Osteocyte (in vitro differentiated cells): ENCODE results near the gene KPNA2. TPM values are rescaled to one million over a fixed set of nuclear protein-coding genes. Genes with fewer than 3 reads are reported as not detected.
A peak's percentile ranks its signal among the peaks of the same experiment; 100 is the strongest.
"Not testable (repeated sequence)": the region's sequence is repeated elsewhere in the genome, so short reads cannot be mapped to it uniquely, and the experiment has no call there.

Source experiments
- DNase-seq: peaks from one replicate; pipeline ENCODE4 v3.0.0; 2021; ENCODE audit warnings: mixed read lengths; ENCODE audit not compliant: unreplicated experiment; ENCODE audit errors: extremely low spot score
- H3K27ac Mint-ChIP-seq: one replicate; pipeline ENCODE4 v1.8.0; 2021; ENCODE audit warnings: mild to moderate bottlenecking, mixed read lengths; ENCODE audit not compliant: unreplicated experiment
- H3K27me3 Mint-ChIP-seq: one replicate; pipeline ENCODE4 v1.8.0; 2021; ENCODE audit warnings: mixed read lengths; ENCODE audit not compliant: unreplicated experiment
- H3K36me3 Mint-ChIP-seq: one replicate; pipeline ENCODE4 v1.8.0; 2021; ENCODE audit warnings: mixed read lengths; ENCODE audit not compliant: unreplicated experiment
- H3K4me1 Mint-ChIP-seq: one replicate; pipeline ENCODE4 v1.8.0; 2021; ENCODE audit warnings: mixed read lengths; ENCODE audit not compliant: unreplicated experiment
- H3K4me3 Mint-ChIP-seq: one replicate; pipeline ENCODE4 v1.8.0; 2021; ENCODE audit warnings: mild to moderate bottlenecking, moderate library complexity, mixed read lengths; ENCODE audit not compliant: unreplicated experiment
- H3K9me3 Mint-ChIP-seq: one replicate; pipeline ENCODE4 v1.8.0; 2021; ENCODE audit warnings: mixed read lengths; ENCODE audit not compliant: unreplicated experiment
- total RNA-seq: library from RNA; stranded (reverse); gene quantifications from 2 replicates; pipeline ENCODE4 v1.2.1, GENCODE V29; 2021
- TF ChIP-seq, protein P1 (sequence below): fragments of 200-600 bp; sonication (generic); IDR thresholded peaks from 2 replicates; pipeline ENCODE4 v1.5.0; 2021; ENCODE audit warnings: antibody characterized with exemption, mild to moderate bottlenecking, moderate library complexity

Gene KPNA2
- total RNA-seq, 1 donor from 2014 or later, result 95.0 TPM

GRCh38 chr17:68015081-68015723 lies 20.3 kb upstream of the KPNA2 start:
- peaks cover 6% of the 10 kb centered on the region for H3K4me1 Mint-ChIP-seq

GRCh38 chr17:68016838-68017237 lies 18.7 kb upstream of the KPNA2 start:
- H3K4me1 Mint-ChIP-seq, result peaks cover 6% of the 10 kb centered on the region
- no peak overlapping the region for H3K27ac Mint-ChIP-seq
- no peaks in the 10 kb centered on the region for H3K9me3 Mint-ChIP-seq
- no peak overlapping the region for H3K4me3 Mint-ChIP-seq
- peaks cover 4% of the 10 kb centered on the region for H3K27me3 Mint-ChIP-seq
- H3K36me3 Mint-ChIP-seq, result no peaks in the 10 kb centered on the region
- DNase-seq, result no peak
- TF ChIP-seq, protein P1, sequence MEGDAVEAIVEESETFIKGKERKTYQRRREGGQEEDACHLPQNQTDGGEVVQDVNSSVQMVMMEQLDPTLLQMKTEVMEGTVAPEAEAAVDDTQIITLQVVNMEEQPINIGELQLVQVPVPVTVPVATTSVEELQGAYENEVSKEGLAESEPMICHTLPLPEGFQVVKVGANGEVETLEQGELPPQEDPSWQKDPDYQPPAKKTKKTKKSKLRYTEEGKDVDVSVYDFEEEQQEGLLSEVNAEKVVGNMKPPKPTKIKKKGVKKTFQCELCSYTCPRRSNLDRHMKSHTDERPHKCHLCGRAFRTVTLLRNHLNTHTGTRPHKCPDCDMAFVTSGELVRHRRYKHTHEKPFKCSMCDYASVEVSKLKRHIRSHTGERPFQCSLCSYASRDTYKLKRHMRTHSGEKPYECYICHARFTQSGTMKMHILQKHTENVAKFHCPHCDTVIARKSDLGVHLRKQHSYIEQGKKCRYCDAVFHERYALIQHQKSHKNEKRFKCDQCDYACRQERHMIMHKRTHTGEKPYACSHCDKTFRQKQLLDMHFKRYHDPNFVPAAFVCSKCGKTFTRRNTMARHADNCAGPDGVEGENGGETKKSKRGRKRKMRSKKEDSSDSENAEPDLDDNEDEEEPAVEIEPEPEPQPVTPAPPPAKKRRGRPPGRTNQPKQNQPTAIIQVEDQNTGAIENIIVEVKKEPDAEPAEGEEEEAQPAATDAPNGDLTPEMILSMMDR, result no peak

More at GRCh38 chr17:68015081-68015723, 20.3 kb upstream of the KPNA2 start:
- DNase-seq, result no peak
- Mint-ChIP-seq H3K27me3 (peaks cover 4% of the 10 kb centered on the region), H3K9me3 (no peaks in the 10 kb centered on the region), H3K36me3 (no peaks in the 10 kb centered on the region), H3K27ac (no peak overlapping the region), H3K4me3 (no peak overlapping the region)
- TF ChIP-seq, protein P1, result no peak

DNA sequence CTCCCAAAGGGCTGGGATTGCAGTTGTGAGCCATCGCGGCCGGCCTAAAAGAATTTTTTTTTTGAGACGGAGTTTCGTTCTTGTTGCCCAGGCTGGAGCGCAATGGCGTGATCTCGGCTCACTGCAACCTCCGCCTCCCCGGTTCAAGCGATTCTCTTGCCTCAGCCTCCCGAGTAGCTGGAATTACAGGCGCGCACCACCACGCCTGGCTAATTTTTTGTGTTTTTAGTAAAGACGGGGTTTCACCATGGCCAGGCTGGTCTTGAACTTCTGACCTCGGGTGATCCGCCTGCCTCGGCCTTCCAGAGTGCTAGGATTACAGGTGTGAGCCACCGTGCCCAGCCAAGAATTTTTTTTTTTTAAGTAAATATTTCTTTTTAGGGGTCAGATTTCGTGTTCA lies 17.0 kb upstream of the KPNA2 start:
- H3K36me3 Mint-ChIP-seq, H3K4me3 Mint-ChIP-seq, H3K9me3 Mint-ChIP-seq, DNase-seq, H3K27me3 Mint-ChIP-seq, H3K4me1 Mint-ChIP-seq, H3K27ac Mint-ChIP-seq: not testable (repeated sequence)

DNA sequence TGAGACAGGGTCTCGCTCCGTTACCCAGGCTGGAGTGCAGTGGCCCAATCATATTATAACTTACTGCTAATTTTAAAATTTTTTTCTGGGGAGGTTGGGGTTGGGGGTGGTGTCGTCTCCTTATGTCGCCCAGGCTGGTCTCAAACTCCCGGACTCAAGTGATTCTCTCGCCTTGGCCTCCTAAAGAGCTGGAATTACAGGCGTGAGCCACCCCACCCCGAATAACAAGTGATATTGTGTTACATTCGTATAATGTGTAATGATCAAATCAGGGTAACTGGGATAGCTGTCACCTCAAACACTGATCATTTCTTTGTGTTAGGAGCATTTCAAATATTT lies 16.2 kb upstream of the KPNA2 start:
- peaks cover 4% of the 10 kb centered on the region for H3K27me3 Mint-ChIP-seq
- no peaks in the 10 kb centered on the region for H3K36me3 Mint-ChIP-seq
- H3K4me1 Mint-ChIP-seq, result peaks cover 6% of the 10 kb centered on the region
- no peaks in the 10 kb centered on the region for H3K9me3 Mint-ChIP-seq
- H3K27ac Mint-ChIP-seq, result peak overlapping the region; percentile 56
- no peak for DNase-seq
- TF ChIP-seq, protein P1, result no peak
- peak overlapping the region; percentile 82 for H3K4me3 Mint-ChIP-seq

GRCh38 chr17:68019675-68020408 lies 15.7 kb upstream of the KPNA2 start:
- Mint-ChIP-seq H3K4me1 (peaks cover 6% of the 10 kb centered on the region), H3K27me3 (peaks cover 1% of the 10 kb centered on the region), H3K36me3 (no peaks in the 10 kb centered on the region), H3K4me3 (peak overlapping the region; percentile 82), H3K27ac (peak overlapping the region; percentile 79), H3K9me3 (no peaks in the 10 kb centered on the region)
- TF ChIP-seq, protein P1, result peak; percentile 40
- peak; percentile 99 for DNase-seq
